Measurements from ENCODE around the gene ERCC6L2. TPM values are rescaled to one million over a fixed set of nuclear protein-coding genes. Genes with fewer than 3 reads are reported as not detected.
A peak's percentile ranks its signal among the peaks of the same experiment; 100 is the strongest.

Gene ERCC6L2
- total RNA-seq, 1 donor = 102 TPM

- no peak for DNase-seq (ENCODE audit: low read depth)
- no peak for TF ChIP-seq CTCF (IDR thresholded peaks at IDR 0.05; ENCODE audit: insufficient read depth, low read depth, low read length)
- H3K4me3 ChIP-seq (ENCODE audit: low read depth, low read length) = no peak overlapping the region
Observed at GRCh38 chr9:95864852-95865580, 10.5 kb upstream of the ERCC6L2 start.

- DNase-seq (ENCODE audit: low read depth) = no peak
- no peak overlapping the region for H3K4me3 ChIP-seq (ENCODE audit: low read depth, low read length)
- TF ChIP-seq CTCF (IDR thresholded peaks at IDR 0.05; ENCODE audit: insufficient read depth, low read depth, low read length) = no peak
Observed at GRCh38 chr9:95870352-95870751, 5.1 kb upstream of the ERCC6L2 start.

- DNase-seq (ENCODE audit: low read depth) = no peak
- no peak overlapping the region for H3K4me3 ChIP-seq (ENCODE audit: low read depth, low read length)
- TF ChIP-seq CTCF (IDR thresholded peaks at IDR 0.05; ENCODE audit: insufficient read depth, low read depth, low read length) = no peak
Observed at GRCh38 chr9:95870906-95871305, 4.6 kb upstream of the ERCC6L2 start.

- no peak for TF ChIP-seq CTCF (IDR thresholded peaks at IDR 0.05; ENCODE audit: insufficient read depth, low read depth, low read length)
- H3K4me3 ChIP-seq (ENCODE audit: low read depth, low read length) = no peak overlapping the region
- no peak for DNase-seq (ENCODE audit: low read depth)
Observed at GRCh38 chr9:95874303-95874988, 1.0 kb upstream of the ERCC6L2 start.

- H3K4me3 ChIP-seq (ENCODE audit: low read depth, low read length) = no peak overlapping the region
- no peak for TF ChIP-seq CTCF (IDR thresholded peaks at IDR 0.05; ENCODE audit: insufficient read depth, low read depth, low read length)
- DNase-seq (ENCODE audit: low read depth) = no peak
Observed at GRCh38 chr9:95874989-95875304, 544 bp upstream of the ERCC6L2 start.

- no peak for DNase-seq (ENCODE audit: low read depth)
- TF ChIP-seq CTCF (IDR thresholded peaks at IDR 0.05; ENCODE audit: insufficient read depth, low read depth, low read length) = no peak
- no peak overlapping the region for H3K4me3 ChIP-seq (ENCODE audit: low read depth, low read length)
Observed at GRCh38 chr9:95876138-95876444, 600 bp downstream of the ERCC6L2 start.

GRCh38 chr9:95876595-95876994 lies 1.1 kb downstream of the ERCC6L2 start:
- no peak overlapping the region for H3K4me3 ChIP-seq (ENCODE audit: low read depth, low read length)
- DNase-seq (ENCODE audit: low read depth) = peak; percentile 42
- no peak for TF ChIP-seq CTCF (IDR thresholded peaks at IDR 0.05; ENCODE audit: insufficient read depth, low read depth, low read length)
